HFFc6 (cell line): ENCODE data around the gene PCDH9. TPM values are rescaled to one million over a fixed set of nuclear protein-coding genes. Genes with fewer than 3 reads are reported as not detected.
"Not testable (repeated sequence)": the region's sequence is repeated elsewhere in the genome, so short reads cannot be mapped to it uniquely, and the experiment has no call there.

Experiments used
- DNase-seq: peaks from one replicate; pipeline ENCODE4 v3.0.0-alpha.2; 2018
- H3K27ac Mint-ChIP-seq: 2 replicates; pipeline ENCODE4 v1.8.0; 2020; ENCODE audit warnings: mild to moderate bottlenecking, mixed read lengths
- H3K27me3 Mint-ChIP-seq: 2 replicates; pipeline ENCODE4 v1.8.0; 2021; ENCODE audit warnings: mild to moderate bottlenecking, moderate library complexity, mixed read lengths; ENCODE audit not compliant: insufficient read depth
- H3K36me3 Mint-ChIP-seq: 2 replicates; pipeline ENCODE4 v1.8.0; 2021; ENCODE audit warnings: low read depth, mixed read lengths
- H3K4me1 Mint-ChIP-seq: 2 replicates; pipeline ENCODE4 v1.8.0; 2020; ENCODE audit warnings: low read depth, mixed read lengths
- H3K4me3 Mint-ChIP-seq: 2 replicates; pipeline ENCODE4 v1.8.0; 2020; ENCODE audit warnings: mild to moderate bottlenecking, moderate library complexity, mixed read lengths
- H3K9me3 Mint-ChIP-seq: 2 replicates; pipeline ENCODE4 v1.8.0; 2020; ENCODE audit warnings: mild to moderate bottlenecking, mixed read lengths
- CTCF ChIP-seq: fragments of 200-600 bp; sonication (generic); IDR thresholded peaks from 2 replicates; pipeline ENCODE4 v1.5.0; 2021; ENCODE audit warnings: antibody characterized with exemption, mild to moderate bottlenecking
- total RNA-seq, 6 experiments: library from RNA; stranded (reverse); fragmentation: NEBNext Ultra II Directional; extraction: Animal tissue kit (Norgen Biotek cat#: 25700); gene quantifications; 2 replicates in 1 of 6; 3 replicates in 5 of 6; pipeline ENCODE4 v1.2.3, GENCODE V29; 2021

Gene PCDH9
- total RNA-seq, 6 experiments from 2014 or later, result 2.0 to 6.7 (median 2.6) TPM

GRCh38 chr13:66765559-66765958, 464.6 kb downstream of the PCDH9 start:
- Mint-ChIP-seq H3K27me3 (no peaks in the 10 kb centered on the region; the same call in 1 of the 2 replicates), H3K36me3 (peaks cover 8% of the 10 kb centered on the region), H3K4me3 (no peak overlapping the region), H3K9me3 (peaks cover 15% of the 10 kb centered on the region), H3K4me1 (no peaks in the 10 kb centered on the region), H3K27ac (no peak overlapping the region)
- no peak for TF ChIP-seq CTCF
- DNase-seq, result no peak

GRCh38 chr13:66760678-66761077, 469.5 kb downstream of the PCDH9 start:
- H3K4me1 Mint-ChIP-seq, H3K4me3 Mint-ChIP-seq, H3K27ac Mint-ChIP-seq, DNase-seq, H3K27me3 Mint-ChIP-seq, H3K36me3 Mint-ChIP-seq: not testable (repeated sequence)
- H3K9me3 Mint-ChIP-seq, result peaks cover 21% of the 10 kb centered on the region

- no peak for DNase-seq
- H3K36me3 Mint-ChIP-seq, result peaks cover 8% of the 10 kb centered on the region
- no peak for TF ChIP-seq CTCF
- H3K27me3 Mint-ChIP-seq, result no peaks in the 10 kb centered on the region; the same call in 1 of the 2 replicates
- no peak overlapping the region for H3K4me3 Mint-ChIP-seq
- H3K4me1 Mint-ChIP-seq, result no peaks in the 10 kb centered on the region
- H3K9me3 Mint-ChIP-seq, result peaks cover 21% of the 10 kb centered on the region
- no peak overlapping the region for H3K27ac Mint-ChIP-seq
Measured at GRCh38 chr13:66759919-66760318, 470.2 kb downstream of the PCDH9 start.

- no peaks in the 10 kb centered on the region for H3K4me1 Mint-ChIP-seq
- H3K27ac Mint-ChIP-seq, result no peak overlapping the region
- H3K36me3 Mint-ChIP-seq, result no peaks in the 10 kb centered on the region
Measured at GRCh38 chr13:66751691-66752090, 478.4 kb downstream of the PCDH9 start.

GRCh38 chr13:66748712-66749111, 481.4 kb downstream of the PCDH9 start:
- no peaks in the 10 kb centered on the region; the same call in 1 of the 2 replicates for H3K9me3 Mint-ChIP-seq
- no peaks in the 10 kb centered on the region for H3K36me3 Mint-ChIP-seq
- peaks cover 5% of the 10 kb centered on the region; the same call in 1 of the 2 replicates for H3K27me3 Mint-ChIP-seq
- H3K4me1 Mint-ChIP-seq, result no peaks in the 10 kb centered on the region
- no peak overlapping the region for H3K4me3 Mint-ChIP-seq
- DNase-seq, result no peak
- TF ChIP-seq CTCF, result no peak
- H3K27ac Mint-ChIP-seq, result no peak overlapping the region

More at GRCh38 chr13:66751691-66752090, 478.4 kb downstream of the PCDH9 start:
- DNase-seq, result no peak
- Mint-ChIP-seq H3K4me3 (no peak overlapping the region; the same call in 1 of the 2 replicates), H3K9me3 (no peaks in the 10 kb centered on the region; the same call in 1 of the 2 replicates), H3K27me3 (peaks cover 5% of the 10 kb centered on the region; the same call in 1 of the 2 replicates)
- TF ChIP-seq CTCF, result no peak

- DNase-seq, result no peak
- Mint-ChIP-seq H3K27me3 (peaks cover 5% of the 10 kb centered on the region; the same call in 1 of the 2 replicates), H3K9me3 (no peaks in the 10 kb centered on the region), H3K4me1 (no peaks in the 10 kb centered on the region), H3K4me3 (no peak overlapping the region), H3K27ac (no peak overlapping the region), H3K36me3 (no peaks in the 10 kb centered on the region)
- TF ChIP-seq CTCF, result no peak
Measured at GRCh38 chr13:66745307-66745706, 484.8 kb downstream of the PCDH9 start.
